Measurements from ENCODE around the gene FNDC3B. TPM values are rescaled to one million over a fixed set of nuclear protein-coding genes. Genes with fewer than 3 reads are reported as not detected.

Gene FNDC3B
- total and polyA plus RNA-seq, 2 donors (not counting 3 experiments of a cell fraction or from before 2014, with no cell fraction given): 91.6 to 295 TPM

DNA sequence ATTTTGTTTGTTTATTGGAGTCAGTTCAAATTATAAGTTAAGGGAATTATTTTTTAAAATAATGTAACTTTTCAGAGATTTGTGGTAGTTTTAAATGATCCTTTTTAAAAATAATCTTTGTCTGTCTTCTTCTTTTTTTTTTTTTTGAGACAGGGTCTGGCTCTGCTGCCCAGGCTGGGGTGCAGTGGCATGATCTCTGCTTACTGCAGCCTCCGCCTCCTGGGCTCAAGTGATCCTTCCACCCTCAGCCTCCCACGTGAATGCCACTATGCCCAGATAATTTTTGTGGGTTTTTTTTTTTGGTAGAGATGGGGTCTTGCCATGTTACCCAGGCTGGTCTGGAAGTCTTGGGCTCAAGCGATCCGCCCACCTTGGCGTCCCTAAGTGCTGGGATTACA is 12.6 kb downstream of the FNDC3B start:
- peaks cover 28% of the 10 kb centered on the region for H4K20me1 ChIP-seq (replicated peaks; ENCODE audit: control insufficient read depth, extremely low read depth, insufficient read depth, low read length)
- dilution Hi-C loops (cut with MboI; ENCODE audit: extremely low pct_ligation_motif_present, low sequenced_read_pairs) (no loop called here), intact Hi-C loops (cut with micrococcal nuclease) (no loop called here)
- peaks cover 95% of the 10 kb centered on the region for H3K79me2 ChIP-seq (ENCODE audit: control insufficient read depth, insufficient read depth, low read length)
- FAIRE-seq (no peak), DNase-seq (ENCODE audit: low read depth, low spot score) (no peak)
- ChIA-PET POLR2A (interaction anchor here (1.1 kb wide), 1 partner anchor 14 kb away, joined by 3 read pairs; no protein-coding TSS in a partner anchor), CTCF (no interaction called here)
- H2AFZ ChIP-seq (ENCODE audit: low read depth, low read length): no peak overlapping the region
- H3K9ac ChIP-seq (replicated peaks; ENCODE audit: extremely low read depth, insufficient read depth, low read length): no peak overlapping the region
- H3K4me1 ChIP-seq (ENCODE audit: control insufficient read depth, extremely low read depth, insufficient read depth, low read length): peaks cover 30% of the 10 kb centered on the region
- H3K9me1 ChIP-seq (replicated peaks; ENCODE audit: control insufficient read depth, extremely low read depth, insufficient read depth, low read length): no peaks in the 10 kb centered on the region
- TF ChIP-seq POLR2AphosphoS5 (IDR thresholded peaks at IDR 0.05; ENCODE audit: insufficient read depth, low read depth, low read length) (no peak), POLR2A (IDR thresholded peaks at IDR 0.05; ENCODE audit: low read depth, low read length) (no peak), GATA2 (IDR thresholded peaks at IDR 0.05; ENCODE audit: insufficient read depth, insufficient read length, low read depth, low read length) (no peak), EZH2 (IDR thresholded peaks at IDR 0.05; ENCODE audit: borderline replicate concordance, low read depth, low read length, severe bottlenecking) (no peak), FOS (IDR thresholded peaks at IDR 0.05; ENCODE audit: borderline replicate concordance, insufficient read depth, low read length) (no peak)
- H3K27ac ChIP-seq (ENCODE audit: insufficient read depth, low read depth, low read length): no peak overlapping the region
- no peaks in the 10 kb centered on the region for H3K27me3 ChIP-seq (ENCODE audit: control insufficient read depth in 2 of 2, insufficient read depth in 2 of 2, low read length in 2 of 2)
- no peaks in the 10 kb centered on the region for H3K9me3 ChIP-seq (replicated peaks; ENCODE audit: control insufficient read depth, insufficient read depth, low read length)
- BruUV-seq (replicated peaks): no TSS peak
- H3K4me2 ChIP-seq (ENCODE audit: insufficient read depth, low read length): no peak overlapping the region
- H3K4me3 ChIP-seq (replicated peaks in 1 of 3; ENCODE audit: insufficient read depth in 1 of 3, low read depth in 1 of 3, low read length in 3 of 3): no peak overlapping the region
- peaks cover 7 to 36% of the 10 kb centered on the region in 2 experiments for H3K36me3 ChIP-seq (ENCODE audit: control insufficient read depth in 2 of 2, extremely low read depth in 1 of 2, insufficient read depth in 2 of 2, low read length in 2 of 2)

DNA sequence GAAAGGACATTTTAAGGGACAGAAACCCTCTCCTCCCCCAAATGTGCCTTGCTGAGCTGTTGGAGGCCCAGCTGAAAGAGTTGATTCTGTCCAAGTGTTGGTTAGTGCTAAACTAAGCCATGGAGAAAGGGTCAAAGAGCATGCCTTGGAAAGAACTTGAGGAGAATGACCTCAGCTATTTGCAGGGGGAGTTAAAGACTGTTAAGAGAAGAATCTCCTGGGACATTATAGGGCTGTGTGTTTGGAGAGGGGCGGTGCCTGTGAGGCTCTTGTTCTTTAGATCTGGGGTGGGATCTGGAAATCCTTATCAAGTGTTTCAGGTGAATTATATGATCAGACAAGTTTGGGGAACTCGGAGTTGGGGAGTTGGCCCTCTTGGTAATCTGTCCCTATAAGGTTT is 13.0 kb downstream of the FNDC3B start:
- Histone ChIP-seq H2AFZ (ENCODE audit: low read depth, low read length) (no peak overlapping the region), H3K36me3 (ENCODE audit: control insufficient read depth in 2 of 2, extremely low read depth in 1 of 2, insufficient read depth in 2 of 2, low read length in 2 of 2) (peaks cover 7 to 40% of the 10 kb centered on the region in 2 experiments), H3K4me3 (replicated peaks in 1 of 3; ENCODE audit: insufficient read depth in 1 of 3, low read depth in 1 of 3, low read length in 3 of 3) (no peak overlapping the region), H3K9ac (replicated peaks; ENCODE audit: extremely low read depth, insufficient read depth, low read length) (no peak overlapping the region), H3K27me3 (ENCODE audit: control insufficient read depth in 2 of 2, insufficient read depth in 2 of 2, low read length in 2 of 2) (no peaks in the 10 kb centered on the region), H4K20me1 (replicated peaks; ENCODE audit: control insufficient read depth, extremely low read depth, insufficient read depth, low read length) (peaks cover 28% of the 10 kb centered on the region), H3K9me3 (replicated peaks; ENCODE audit: control insufficient read depth, insufficient read depth, low read length) (no peaks in the 10 kb centered on the region), H3K4me2 (ENCODE audit: insufficient read depth, low read length) (no peak overlapping the region), H3K27ac (ENCODE audit: insufficient read depth, low read depth, low read length) (no peak overlapping the region), H3K9me1 (replicated peaks; ENCODE audit: control insufficient read depth, extremely low read depth, insufficient read depth, low read length) (no peaks in the 10 kb centered on the region), H3K79me2 (ENCODE audit: control insufficient read depth, insufficient read depth, low read length) (peaks cover 95% of the 10 kb centered on the region), H3K4me1 (ENCODE audit: control insufficient read depth, extremely low read depth, insufficient read depth, low read length) (peaks cover 34% of the 10 kb centered on the region)
- FAIRE-seq (no peak), DNase-seq (ENCODE audit: low read depth, low spot score) (no peak)
- no TSS peak for BruUV-seq (replicated peaks)
- TF ChIP-seq POLR2A (IDR thresholded peaks at IDR 0.05; ENCODE audit: low read depth, low read length): no peak
- TF ChIP-seq MYC (IDR thresholded peaks at IDR 0.05; ENCODE audit: low read depth, low read length): no peak
- TF ChIP-seq, protein P1, sequence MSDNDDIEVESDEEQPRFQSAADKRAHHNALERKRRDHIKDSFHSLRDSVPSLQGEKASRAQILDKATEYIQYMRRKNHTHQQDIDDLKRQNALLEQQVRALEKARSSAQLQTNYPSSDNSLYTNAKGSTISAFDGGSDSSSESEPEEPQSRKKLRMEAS (IDR thresholded peaks at IDR 0.05; ENCODE audit: insufficient read depth, insufficient read length): no peak
- no peak for TF ChIP-seq GATA2 (IDR thresholded peaks at IDR 0.05; ENCODE audit: insufficient read depth, insufficient read length, low read depth, low read length)
- no peak for TF ChIP-seq EZH2 (IDR thresholded peaks at IDR 0.05; ENCODE audit: borderline replicate concordance, low read depth, low read length, severe bottlenecking)
- no peak for TF ChIP-seq JUN (IDR thresholded peaks at IDR 0.05; ENCODE audit: borderline replicate concordance, insufficient read depth, insufficient read length, low read depth)
- TF ChIP-seq, protein P2, sequence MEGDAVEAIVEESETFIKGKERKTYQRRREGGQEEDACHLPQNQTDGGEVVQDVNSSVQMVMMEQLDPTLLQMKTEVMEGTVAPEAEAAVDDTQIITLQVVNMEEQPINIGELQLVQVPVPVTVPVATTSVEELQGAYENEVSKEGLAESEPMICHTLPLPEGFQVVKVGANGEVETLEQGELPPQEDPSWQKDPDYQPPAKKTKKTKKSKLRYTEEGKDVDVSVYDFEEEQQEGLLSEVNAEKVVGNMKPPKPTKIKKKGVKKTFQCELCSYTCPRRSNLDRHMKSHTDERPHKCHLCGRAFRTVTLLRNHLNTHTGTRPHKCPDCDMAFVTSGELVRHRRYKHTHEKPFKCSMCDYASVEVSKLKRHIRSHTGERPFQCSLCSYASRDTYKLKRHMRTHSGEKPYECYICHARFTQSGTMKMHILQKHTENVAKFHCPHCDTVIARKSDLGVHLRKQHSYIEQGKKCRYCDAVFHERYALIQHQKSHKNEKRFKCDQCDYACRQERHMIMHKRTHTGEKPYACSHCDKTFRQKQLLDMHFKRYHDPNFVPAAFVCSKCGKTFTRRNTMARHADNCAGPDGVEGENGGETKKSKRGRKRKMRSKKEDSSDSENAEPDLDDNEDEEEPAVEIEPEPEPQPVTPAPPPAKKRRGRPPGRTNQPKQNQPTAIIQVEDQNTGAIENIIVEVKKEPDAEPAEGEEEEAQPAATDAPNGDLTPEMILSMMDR (IDR thresholded peaks at IDR 0.05; ENCODE audit: extremely low read depth in 1 of 2, insufficient read depth in 1 of 2, low read depth in 1 of 2, low read length in 2 of 2): no peak
- no peak for TF ChIP-seq POLR2AphosphoS5 (IDR thresholded peaks at IDR 0.05; ENCODE audit: insufficient read depth, low read depth, low read length)
- no peak for TF ChIP-seq FOS (IDR thresholded peaks at IDR 0.05; ENCODE audit: borderline replicate concordance, insufficient read depth, low read length)
- ChIA-PET POLR2A (interaction anchor here (1.1 kb wide), 1 partner anchor 14 kb away, joined by 3 read pairs; no protein-coding TSS in a partner anchor), CTCF (interaction anchor here (1.0 kb wide), 1 partner anchor 10 kb away, joined by 4 read pairs; no protein-coding TSS in a partner anchor)
- intact Hi-C loops (cut with micrococcal nuclease): no loop called here
- dilution Hi-C loops (cut with MboI; ENCODE audit: extremely low pct_ligation_motif_present, low sequenced_read_pairs): no loop called here
